HEK293 (cell line): ENCODE results near the gene ZNF726.

Experiments used
- ZNF114 ChIP-seq: fragments of 450-650 bp; formaldehyde crosslinking; IDR thresholded peaks from 2 replicates; pipeline ENCODE4 v1.5.0; 2017; ENCODE audit warnings: missing biosample characterization, missing genetic modification characterization
- ZNF239 ChIP-seq: fragments of 450-650 bp; formaldehyde crosslinking; IDR thresholded peaks from 2 replicates; pipeline ENCODE4 v1.5.1; 2016; ENCODE audit warnings: missing biosample characterization, missing genetic modification characterization
- ZNF558 ChIP-seq: fragments of 450-650 bp; formaldehyde crosslinking; IDR thresholded peaks from 2 replicates; pipeline ENCODE4 v1.5.1; 2016; ENCODE audit warnings: missing biosample characterization, missing genetic modification characterization
- TF ChIP-seq, protein P1 (sequence below): fragments of 450-650 bp; formaldehyde crosslinking; IDR thresholded peaks from 2 replicates; pipeline ENCODE4 v1.5.1; 2016; ENCODE audit warnings: missing biosample characterization, missing genetic modification characterization
- TF ChIP-seq, protein P2 (sequence below): fragments of 450-650 bp; formaldehyde crosslinking; optimal IDR thresholded peaks from 2 replicates; pipeline ENCODE3; 2016; ENCODE audit warnings: missing biosample characterization, mild to moderate bottlenecking, missing genetic modification characterization

DNA sequence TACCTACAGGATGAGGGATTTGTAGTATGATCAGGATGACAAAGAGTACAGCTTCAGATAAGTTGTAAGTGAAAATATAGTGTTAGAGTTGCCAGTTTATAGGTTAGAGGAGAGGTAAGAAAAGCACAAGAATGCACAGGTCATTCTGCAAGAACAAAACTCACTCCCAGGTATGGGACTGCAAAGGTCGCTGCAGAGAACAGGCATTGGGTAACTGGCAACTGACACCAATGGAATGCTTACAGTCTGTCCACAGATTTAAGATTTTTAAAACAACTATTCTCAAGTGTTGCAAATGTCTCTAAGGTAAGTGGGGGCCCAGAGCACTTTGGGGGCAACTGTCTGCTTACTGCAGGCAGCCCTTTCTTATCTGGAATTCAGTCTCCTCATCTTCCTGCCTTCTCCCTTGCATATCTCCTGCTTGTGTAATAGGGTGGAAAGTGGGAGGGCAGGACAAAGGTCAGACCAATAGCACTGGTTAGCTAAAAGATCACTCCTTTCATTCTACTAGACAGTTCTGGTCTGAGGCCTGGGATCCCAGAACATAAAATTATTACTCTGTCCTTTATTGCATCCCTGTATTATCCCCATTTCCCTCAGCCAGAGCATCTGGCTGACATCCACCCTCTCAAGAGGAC is 42.3 kb upstream of the ZNF726 start:
- TF ChIP-seq, protein P1, sequence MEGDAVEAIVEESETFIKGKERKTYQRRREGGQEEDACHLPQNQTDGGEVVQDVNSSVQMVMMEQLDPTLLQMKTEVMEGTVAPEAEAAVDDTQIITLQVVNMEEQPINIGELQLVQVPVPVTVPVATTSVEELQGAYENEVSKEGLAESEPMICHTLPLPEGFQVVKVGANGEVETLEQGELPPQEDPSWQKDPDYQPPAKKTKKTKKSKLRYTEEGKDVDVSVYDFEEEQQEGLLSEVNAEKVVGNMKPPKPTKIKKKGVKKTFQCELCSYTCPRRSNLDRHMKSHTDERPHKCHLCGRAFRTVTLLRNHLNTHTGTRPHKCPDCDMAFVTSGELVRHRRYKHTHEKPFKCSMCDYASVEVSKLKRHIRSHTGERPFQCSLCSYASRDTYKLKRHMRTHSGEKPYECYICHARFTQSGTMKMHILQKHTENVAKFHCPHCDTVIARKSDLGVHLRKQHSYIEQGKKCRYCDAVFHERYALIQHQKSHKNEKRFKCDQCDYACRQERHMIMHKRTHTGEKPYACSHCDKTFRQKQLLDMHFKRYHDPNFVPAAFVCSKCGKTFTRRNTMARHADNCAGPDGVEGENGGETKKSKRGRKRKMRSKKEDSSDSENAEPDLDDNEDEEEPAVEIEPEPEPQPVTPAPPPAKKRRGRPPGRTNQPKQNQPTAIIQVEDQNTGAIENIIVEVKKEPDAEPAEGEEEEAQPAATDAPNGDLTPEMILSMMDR (tag by site-specific recombination), result no peak
- TF ChIP-seq ZNF114 (tag by site-specific recombination) (no peak), ZNF239 (tag by site-specific recombination) (no peak), ZNF558 (tag by site-specific recombination) (no peak)
- TF ChIP-seq, protein P2, sequence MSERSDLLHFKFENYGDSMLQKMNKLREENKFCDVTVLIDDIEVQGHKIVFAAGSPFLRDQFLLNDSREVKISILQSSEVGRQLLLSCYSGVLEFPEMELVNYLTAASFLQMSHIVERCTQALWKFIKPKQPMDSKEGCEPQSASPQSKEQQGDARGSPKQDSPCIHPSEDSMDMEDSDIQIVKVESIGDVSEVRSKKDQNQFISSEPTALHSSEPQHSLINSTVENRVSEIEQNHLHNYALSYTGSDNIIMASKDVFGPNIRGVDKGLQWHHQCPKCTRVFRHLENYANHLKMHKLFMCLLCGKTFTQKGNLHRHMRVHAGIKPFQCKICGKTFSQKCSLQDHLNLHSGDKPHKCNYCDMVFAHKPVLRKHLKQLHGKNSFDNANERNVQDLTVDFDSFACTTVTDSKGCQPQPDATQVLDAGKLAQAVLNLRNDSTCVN (tag by site-specific recombination), result no peak
